Measurements from ENCODE around the gene OR52N2.

Gene OR52N2

DNA sequence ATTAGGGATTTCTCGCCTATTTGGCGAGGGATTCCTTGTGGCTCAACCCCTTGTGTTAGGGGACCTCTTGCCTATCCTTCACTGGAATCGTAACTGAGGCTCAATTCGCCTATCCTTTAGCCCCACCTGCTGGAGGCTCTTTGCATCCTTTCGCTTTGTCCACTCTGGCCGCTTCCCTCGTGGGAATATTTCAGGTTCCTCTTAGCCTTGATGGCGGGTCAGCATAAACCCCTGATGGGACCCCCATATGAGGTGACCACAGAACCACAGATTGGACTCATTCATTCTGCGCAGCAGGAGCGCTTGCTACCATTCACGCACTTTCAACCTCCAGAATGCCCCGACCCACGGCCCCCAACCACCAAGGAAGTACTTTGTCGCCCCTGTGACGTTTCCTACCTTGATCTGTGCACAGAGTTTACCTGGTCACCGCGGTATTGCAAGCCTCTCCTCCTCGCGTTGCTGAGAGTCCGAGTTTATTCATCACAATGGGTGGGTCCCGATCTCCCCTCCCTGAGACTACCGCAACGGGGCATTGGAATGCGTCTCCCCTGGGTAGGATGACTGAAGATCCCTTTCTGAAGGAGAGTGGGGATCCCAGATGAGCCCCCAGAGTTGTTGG, at the start of gene OR52N2:
TSS of gene OR52N2 (plus strand) at position 425 of the 622 bp plus-strand sequence. CDS start 11,412 bp downstream, outside the sequence.
- DNase-seq, result peak; percentile 70

DNA sequence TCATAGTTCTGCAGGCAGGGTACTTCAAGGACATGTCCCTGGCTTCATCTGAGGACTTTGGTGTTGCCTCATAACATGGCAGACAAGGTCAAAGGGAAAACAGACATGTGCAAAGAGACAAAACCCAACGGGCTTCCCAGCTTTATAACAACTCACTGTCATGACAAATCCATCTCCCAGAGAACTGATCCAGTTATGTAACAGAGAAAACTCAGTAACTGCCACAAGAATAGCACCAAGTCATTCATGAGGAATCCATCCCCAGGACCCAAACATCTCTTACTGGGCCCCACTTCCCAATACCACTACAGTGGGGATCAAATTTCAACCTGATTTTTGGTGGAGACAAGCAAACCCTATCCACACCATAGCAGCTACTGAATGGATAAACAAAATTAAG, 41.7 kb upstream of the OR52N2 start:
- DNase-seq, result no peak

DNA sequence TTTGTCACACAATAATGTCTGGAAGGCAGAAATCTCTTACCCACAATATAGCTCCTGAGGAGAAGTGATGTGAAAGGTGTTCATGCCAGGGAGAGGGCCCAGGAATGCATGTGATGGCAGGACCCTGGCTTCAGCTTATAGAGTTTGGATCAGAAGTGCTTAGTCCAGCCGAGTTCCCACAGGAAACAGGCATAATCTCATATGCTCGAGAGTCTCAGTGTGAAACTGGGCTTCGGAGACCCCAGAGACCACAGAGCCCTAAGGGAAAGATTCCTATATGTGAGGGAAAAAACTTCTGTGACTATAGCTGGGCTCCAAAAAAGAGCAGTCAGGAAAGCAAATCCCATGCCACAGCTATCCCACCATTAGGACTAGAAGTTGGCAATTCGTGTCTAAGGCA, 25.5 kb upstream of the OR52N2 start, which contains the start of gene OR52N5:
TSS of gene OR52N5 (minus strand) at position 101 of the 400 bp plus-strand sequence. CDS start 4,721 bp downstream, outside the sequence.
- DNase-seq, result no peak

- DNase-seq, result no peak
Measured at GRCh38 chr11:5791165-5791564, 17.6 kb upstream of the OR52N2 start, which contains the start of gene OR52N1. TSS of gene OR52N1 (minus strand) at chr11:5791265. CDS start at chr11:5788816, 2,449 bp downstream.

DNA sequence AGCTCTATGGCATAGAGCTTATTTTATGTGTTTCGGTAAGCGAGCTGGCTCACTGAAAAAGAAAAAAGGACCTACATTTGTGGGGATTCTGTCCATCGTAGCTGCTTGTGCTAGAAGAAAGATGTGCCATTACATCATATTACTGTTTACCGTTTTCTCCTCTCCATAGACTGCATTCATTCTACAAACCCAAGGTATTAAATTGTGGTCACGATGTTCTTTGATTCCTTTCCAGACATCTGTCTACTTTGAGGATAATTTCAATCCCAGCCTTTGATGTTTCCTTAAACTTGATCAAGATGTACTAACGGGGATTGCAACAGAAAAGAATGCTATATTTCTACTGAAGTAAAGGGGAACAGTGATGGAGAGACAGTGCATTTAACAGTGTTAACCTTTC, 12.2 kb upstream of the OR52N2 start:
- no peak for DNase-seq

DNA sequence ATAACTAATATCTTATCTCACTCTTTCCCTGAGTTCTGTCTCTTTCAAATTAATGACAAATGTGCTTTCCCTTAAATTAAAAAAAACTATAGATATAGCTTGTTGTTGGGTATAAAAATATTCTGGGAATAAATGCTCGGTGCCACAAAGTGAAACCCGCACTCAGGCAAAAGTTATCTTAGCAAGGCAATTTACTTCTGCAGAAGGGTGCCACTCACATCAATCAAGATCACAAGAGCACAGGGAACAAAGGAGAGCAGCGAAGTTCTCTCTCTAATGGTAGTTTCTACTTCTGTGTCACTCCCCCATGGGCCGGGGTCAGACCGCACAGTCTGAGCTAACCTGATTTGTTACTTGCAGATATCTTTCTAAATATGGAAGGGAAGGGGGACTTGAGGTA, 4.7 kb upstream of the OR52N2 start:
- no peak for DNase-seq

GRCh38 chr11:5807580-5807979, 1.1 kb upstream of the OR52N2 start:
- DNase-seq, result no peak

- no peak for DNase-seq
Measured at GRCh38 chr11:5809122-5809519, 397 bp downstream of the OR52N2 start.

GRCh38 chr11:5809905-5810795, 1.4 kb downstream of the OR52N2 start:
- no peak for DNase-seq

GRCh38 chr11:5815534-5815933, 6.8 kb downstream of the OR52N2 start:
- no peak for DNase-seq

DNA sequence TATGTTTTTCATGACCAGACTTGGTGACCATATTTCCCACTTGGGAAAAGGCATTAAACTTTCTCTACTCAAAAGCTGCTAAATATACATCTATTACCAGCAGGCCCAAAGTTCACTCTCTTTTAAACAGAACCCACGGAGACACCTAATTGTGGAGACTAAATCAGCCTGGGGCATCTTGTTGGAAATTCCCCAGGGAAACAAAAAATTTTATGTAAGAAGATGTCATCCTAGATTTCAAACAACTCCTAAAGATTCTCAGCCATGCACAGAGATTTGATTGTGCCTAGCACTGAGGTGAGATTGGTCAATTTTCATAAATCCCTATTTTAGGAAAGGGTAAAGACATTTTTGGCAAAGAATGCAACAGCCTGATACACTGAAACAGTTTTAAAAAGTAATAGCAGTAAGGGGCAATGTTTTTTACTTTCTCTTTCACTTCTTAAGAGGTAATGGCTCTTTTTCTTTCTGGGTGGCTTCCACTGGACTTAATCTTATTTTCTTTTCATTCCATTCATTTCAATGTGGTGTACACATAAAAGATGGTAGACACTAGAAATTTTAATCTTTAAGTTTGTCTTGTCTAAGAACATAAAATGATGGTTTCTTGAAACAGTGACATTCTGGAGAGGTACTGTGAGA, 9.6 kb downstream of the OR52N2 start:
- DNase-seq, result no peak

DNA sequence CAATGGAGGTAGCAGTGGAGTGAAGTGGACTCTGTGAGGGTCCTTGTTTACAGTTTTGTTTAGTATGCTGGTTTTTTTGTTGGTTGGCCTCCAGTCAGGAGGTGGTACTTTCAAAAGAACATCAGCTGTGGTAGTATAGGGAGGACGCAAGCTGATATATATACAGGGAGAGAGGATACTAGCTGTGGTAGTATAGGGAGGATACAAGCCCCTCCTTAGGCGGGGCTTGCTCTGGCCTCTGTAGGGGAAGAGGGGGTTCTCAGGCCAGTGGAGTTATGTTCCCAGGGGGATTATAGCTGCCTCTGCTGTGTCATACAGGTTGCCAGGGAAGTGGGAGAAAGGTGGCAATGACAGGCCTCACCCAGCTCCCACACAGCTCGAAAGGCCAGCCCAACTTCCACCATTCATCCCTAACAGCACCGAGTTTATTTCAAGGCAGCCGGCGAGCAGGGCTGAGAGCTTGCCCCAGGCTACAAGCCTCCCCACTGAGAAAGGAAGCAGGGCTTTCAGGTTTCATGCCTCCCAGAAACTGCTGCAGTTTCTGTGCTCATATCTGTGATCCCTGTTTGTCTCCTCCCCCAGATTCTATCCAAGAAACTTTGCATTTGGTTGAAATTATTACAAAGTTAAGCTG, 22.6 kb downstream of the OR52N2 start:
- no peak for DNase-seq

- no peak for DNase-seq
Measured at GRCh38 chr11:5833446-5833845, 24.7 kb downstream of the OR52N2 start.

- DNase-seq, result no peak
Measured at GRCh38 chr11:5837695-5838094, 29.0 kb downstream of the OR52N2 start.

DNA sequence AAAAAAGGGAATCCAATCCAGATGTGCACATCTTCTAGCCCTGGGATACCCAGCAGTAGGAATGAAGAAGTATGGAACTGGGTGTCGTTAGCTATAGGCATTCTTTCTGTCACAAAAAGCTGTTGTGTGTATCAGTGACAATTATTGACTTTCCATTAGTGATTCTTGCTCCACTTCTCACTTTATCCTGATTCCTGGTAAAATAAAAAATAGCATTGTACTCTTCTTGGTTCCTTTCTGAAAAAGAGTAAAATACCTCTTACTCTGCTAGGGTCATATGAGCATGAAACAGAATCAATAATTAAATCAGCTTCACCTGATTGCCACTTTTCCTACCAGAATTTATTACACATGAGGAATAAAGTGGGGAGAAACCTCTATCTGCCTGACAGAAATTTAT, 33.1 kb downstream of the OR52N2 start, which contains the start of gene OR52E6:
TSS of gene OR52E6 (minus strand) at position 101 of the 400 bp plus-strand sequence. CDS start at position 101, 0 bp downstream.
- DNase-seq, result no peak

- no peak for DNase-seq
Measured at GRCh38 chr11:5846701-5847100, 38.0 kb downstream of the OR52N2 start.

GRCh38 chr11:5847711-5848110, 39.0 kb downstream of the OR52N2 start:
- no peak for DNase-seq

- DNase-seq, result no peak
Measured at GRCh38 chr11:5851002-5851401, 42.3 kb downstream of the OR52N2 start.

- DNase-seq, result no peak
Measured at GRCh38 chr11:5857590-5857989, 48.9 kb downstream of the OR52N2 start, which contains the start of gene OR52E8. TSS of gene OR52E8 (minus strand) at chr11:5857690. CDS start at chr11:5857690, 0 bp downstream.

DNA sequence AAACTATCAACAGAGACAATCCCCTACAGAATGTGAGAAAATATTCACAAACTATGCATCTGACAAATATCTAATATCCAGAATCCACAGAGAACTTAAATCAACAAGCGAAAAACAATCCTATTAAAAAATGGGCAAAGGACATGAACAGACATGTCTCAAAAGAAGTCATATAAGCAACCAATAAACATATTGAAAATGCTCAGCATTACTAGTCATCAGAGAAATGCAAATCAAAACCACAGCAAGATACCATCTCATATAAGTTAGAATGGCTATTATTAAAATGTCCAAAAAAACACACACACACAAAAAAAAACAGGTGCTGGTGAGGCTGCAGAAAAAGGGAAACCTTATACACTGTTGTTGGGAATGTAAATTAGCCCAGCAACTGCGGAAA, 57.1 kb downstream of the OR52N2 start:
- DNase-seq, result no peak

Measured in EL (cell line).